Measurements from ENCODE around the gene PTCHD1. TPM values are rescaled to one million over a fixed set of nuclear protein-coding genes. Genes with fewer than 3 reads are reported as not detected.

PTCHD1 gene
- 10 to 100 TPM in 1 of 3 donors, under 1 TPM in 2; 0.61 to 16.0 (median 0.63) TPM for total RNA-seq
- long read RNA-seq, donor 1, full-length matches to known transcripts, result 12 of 19 reads
- long read RNA-seq, donor 1, partial matches to known transcripts, result 0 of 19 reads
- long read RNA-seq, donor 1, other reads (novel, unspliced or antisense), result 7 of 19 reads
- long read RNA-seq, donor 2, result 0 reads

- intact Hi-C loops (cut with DNase I, micrococcal nuclease), result no loop called here
- H3K4me1 ChIP-seq (ENCODE audit: low read depth), result no peaks in the 10 kb centered on the region
- ATAC-seq (no peak), DNase-seq (no peak)
- no peaks in the 10 kb centered on the region for H3K9me3 ChIP-seq
- no peaks in the 10 kb centered on the region for H3K36me3 ChIP-seq (ENCODE audit: low read depth)
- no peak within 1 kb of the TSS for H3K4me3 ChIP-seq
- no peak for TF ChIP-seq CTCF (IDR thresholded peaks at IDR 0.05)
Measured at GRCh38 chrX:23334848-23335599, at the start of gene PTCHD1. Gene PTCHD1 (plus strand): TSS chrX:23334849. CDS start chrX:23334876, 27 bp downstream.

DNA sequence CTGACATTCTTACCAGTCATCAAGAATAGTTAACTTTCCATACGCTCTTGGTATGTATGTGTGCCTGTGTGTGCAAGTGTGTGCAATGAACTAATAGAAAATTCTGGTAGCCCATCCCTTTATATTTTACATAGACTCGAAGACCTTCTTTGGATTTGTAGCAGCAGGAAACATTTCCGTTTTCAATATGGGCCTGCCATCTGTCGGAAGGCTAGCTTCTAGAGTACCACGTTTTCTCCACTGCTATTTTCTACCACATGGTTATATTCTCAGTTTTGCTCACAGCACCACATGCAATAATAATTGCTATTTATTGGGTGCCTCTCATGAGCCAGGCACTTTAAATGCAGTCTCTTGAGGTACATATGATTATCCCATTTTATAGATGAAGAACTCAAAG is 47.9 kb upstream of the PTCHD1 start:
- intact Hi-C loops (cut with DNase I, micrococcal nuclease), result no loop called here
- Histone ChIP-seq H3K36me3 (ENCODE audit: low read depth) (no peaks in the 10 kb centered on the region), H3K4me1 (ENCODE audit: low read depth) (no peaks in the 10 kb centered on the region), H3K9me3 (no peaks in the 10 kb centered on the region), H3K4me3 (no peak overlapping the region)
- DNase-seq (no peak), ATAC-seq (no peak)
- no peak for TF ChIP-seq CTCF (IDR thresholded peaks at IDR 0.05)

DNA sequence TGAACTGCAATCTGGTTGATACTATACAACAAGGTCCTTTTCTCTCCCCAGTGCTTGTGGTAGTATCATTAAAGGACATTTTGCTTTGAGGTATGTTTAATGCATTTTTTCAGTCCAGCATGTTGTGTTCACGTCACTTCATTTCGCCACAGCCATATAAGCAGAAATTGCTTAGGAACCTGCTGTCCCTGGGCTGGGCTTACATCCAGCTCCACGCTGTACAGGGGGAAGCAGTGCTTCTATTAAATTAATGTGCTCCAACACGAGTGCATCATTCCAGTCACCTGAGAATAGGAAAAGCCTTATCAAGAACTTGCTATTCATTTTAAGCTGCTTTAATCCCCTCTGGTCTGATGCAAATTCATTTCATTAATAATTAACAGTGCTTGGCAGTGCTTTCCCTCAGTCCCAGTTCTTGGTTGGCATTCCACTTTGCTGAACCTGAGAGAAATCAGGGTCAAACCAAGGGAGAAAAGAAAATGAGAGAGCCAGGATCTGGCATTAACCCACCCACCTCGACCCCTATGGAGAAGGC is 47.4 kb upstream of the PTCHD1 start:
- H3K4me1 ChIP-seq (ENCODE audit: low read depth), result no peaks in the 10 kb centered on the region
- no peaks in the 10 kb centered on the region for H3K9me3 ChIP-seq
- intact Hi-C loops (cut with DNase I, micrococcal nuclease), result no loop called here
- H3K4me3 ChIP-seq, result no peak overlapping the region
- no peak for DNase-seq
- ATAC-seq, result no peak
- H3K36me3 ChIP-seq (ENCODE audit: low read depth), result no peaks in the 10 kb centered on the region
- no peak for TF ChIP-seq CTCF (IDR thresholded peaks at IDR 0.05)

- DNase-seq (no peak), ATAC-seq (no peak)
- no peak for TF ChIP-seq CTCF (IDR thresholded peaks at IDR 0.05)
- Histone ChIP-seq H3K4me3 (no peak overlapping the region), H3K9me3 (no peaks in the 10 kb centered on the region), H3K4me1 (ENCODE audit: low read depth) (no peaks in the 10 kb centered on the region), H3K36me3 (ENCODE audit: low read depth) (no peaks in the 10 kb centered on the region)
- intact Hi-C loops (cut with DNase I, micrococcal nuclease), result no loop called here
Measured at GRCh38 chrX:23292354-23292987, 42.2 kb upstream of the PTCHD1 start.

- no peaks in the 10 kb centered on the region for H3K9me3 ChIP-seq
- intact Hi-C loops (cut with DNase I, micrococcal nuclease), result no loop called here
- no peak for TF ChIP-seq CTCF (IDR thresholded peaks at IDR 0.05)
- no peaks in the 10 kb centered on the region for H3K4me1 ChIP-seq (ENCODE audit: low read depth)
- H3K4me3 ChIP-seq, result no peak overlapping the region
- no peak for ATAC-seq
- no peak for DNase-seq
- no peaks in the 10 kb centered on the region for H3K36me3 ChIP-seq (ENCODE audit: low read depth)
Measured at GRCh38 chrX:23292988-23293651, 41.5 kb upstream of the PTCHD1 start.
